Body of pancreas (tissue), 4 donors: ENCODE data around the gene EDDM13.

Source experiments
- CTCF ChIP-seq, 7 experiments: fragments of 450-650 bp in 4 of 7; fragments of 200-600 bp in 3 of 7; sonication (generic) in 3 of 7; IDR thresholded peaks; one replicate each; pipeline ENCODE4 v1.5.1; 2016 to 2019; ENCODE audit warnings: antibody characterized with exemption in 7 of 7
- POLR2A ChIP-seq, 3 donors: fragments of 450-650 bp; IDR thresholded peaks; one replicate each; pipeline ENCODE4 v1.6.1; 2016; ENCODE audit warnings: antibody characterized with exemption in 3 of 3, mild to moderate bottlenecking in 2 of 3

- TF ChIP-seq CTCF (IDR thresholded peaks at IDR 0.05) (no peak), POLR2A (IDR thresholded peaks at IDR 0.05) (no peak)
Measured at GRCh38 chr19:56312787-56313657, 40.5 kb downstream of the EDDM13 start.
